Measurements from ENCODE around the gene USP7.

DNA sequence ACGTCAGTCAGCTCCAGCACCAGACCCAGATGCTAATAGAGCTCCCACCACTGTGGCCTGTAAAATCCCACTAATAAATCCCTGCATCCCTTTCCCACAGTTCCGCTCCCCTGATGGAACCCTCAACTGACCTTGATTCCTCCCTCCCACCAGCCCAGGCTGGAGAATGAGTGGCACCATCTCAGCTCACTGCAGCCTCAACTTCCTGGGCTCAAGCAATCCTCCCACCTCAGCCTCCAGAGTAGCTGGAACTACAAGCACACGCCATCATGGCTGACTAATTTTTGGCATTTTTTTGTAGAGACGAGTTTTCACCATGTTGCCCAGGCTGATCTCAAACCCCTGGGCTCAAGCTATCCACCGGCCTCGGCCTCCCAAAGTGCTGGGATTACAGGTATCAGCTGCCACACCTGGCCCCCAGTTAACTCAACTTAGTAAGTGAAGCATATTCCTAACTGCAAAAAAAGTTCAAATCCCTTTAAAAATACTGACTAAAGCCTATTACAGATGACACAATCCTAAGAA is 15.6 kb downstream of the USP7 start:
- no peak for TF ChIP-seq MAZ (IDR thresholded peaks at IDR 0.05; ENCODE audit: borderline replicate concordance, low read depth, low read length)
- TF ChIP-seq MYC (IDR thresholded peaks at IDR 0.05; ENCODE audit: borderline replicate concordance, low read length), result no peak
- TF ChIP-seq, protein P1, sequence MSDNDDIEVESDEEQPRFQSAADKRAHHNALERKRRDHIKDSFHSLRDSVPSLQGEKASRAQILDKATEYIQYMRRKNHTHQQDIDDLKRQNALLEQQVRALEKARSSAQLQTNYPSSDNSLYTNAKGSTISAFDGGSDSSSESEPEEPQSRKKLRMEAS (IDR thresholded peaks at IDR 0.05), result no peak
- TF ChIP-seq EP300 (IDR thresholded peaks at IDR 0.05), result no peak
- TF ChIP-seq BHLHE40 (IDR thresholded peaks at IDR 0.05; ENCODE audit: low read depth, low read length), result no peak
- no peak for TF ChIP-seq SREBF2 (IDR thresholded peaks at IDR 0.05)
- no peak for TF ChIP-seq HOXB5 (CRISPR knock-in tag; IDR thresholded peaks at IDR 0.05)
- TF ChIP-seq, protein P2, sequence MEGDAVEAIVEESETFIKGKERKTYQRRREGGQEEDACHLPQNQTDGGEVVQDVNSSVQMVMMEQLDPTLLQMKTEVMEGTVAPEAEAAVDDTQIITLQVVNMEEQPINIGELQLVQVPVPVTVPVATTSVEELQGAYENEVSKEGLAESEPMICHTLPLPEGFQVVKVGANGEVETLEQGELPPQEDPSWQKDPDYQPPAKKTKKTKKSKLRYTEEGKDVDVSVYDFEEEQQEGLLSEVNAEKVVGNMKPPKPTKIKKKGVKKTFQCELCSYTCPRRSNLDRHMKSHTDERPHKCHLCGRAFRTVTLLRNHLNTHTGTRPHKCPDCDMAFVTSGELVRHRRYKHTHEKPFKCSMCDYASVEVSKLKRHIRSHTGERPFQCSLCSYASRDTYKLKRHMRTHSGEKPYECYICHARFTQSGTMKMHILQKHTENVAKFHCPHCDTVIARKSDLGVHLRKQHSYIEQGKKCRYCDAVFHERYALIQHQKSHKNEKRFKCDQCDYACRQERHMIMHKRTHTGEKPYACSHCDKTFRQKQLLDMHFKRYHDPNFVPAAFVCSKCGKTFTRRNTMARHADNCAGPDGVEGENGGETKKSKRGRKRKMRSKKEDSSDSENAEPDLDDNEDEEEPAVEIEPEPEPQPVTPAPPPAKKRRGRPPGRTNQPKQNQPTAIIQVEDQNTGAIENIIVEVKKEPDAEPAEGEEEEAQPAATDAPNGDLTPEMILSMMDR (IDR thresholded peaks at IDR 0.05), result no peak
- TF ChIP-seq POLR2A (IDR thresholded peaks at IDR 0.05; ENCODE audit: low read length), result no peak
- no peak for TF ChIP-seq ZC3H11A (IDR thresholded peaks at IDR 0.05)
- TF ChIP-seq NFE2L2 (conservative IDR thresholded peaks at IDR 0.05; ENCODE audit: low read length), result no peak
- no peak for TF ChIP-seq EHF (CRISPR knock-in tag; IDR thresholded peaks at IDR 0.05)
- TF ChIP-seq, protein P3, sequence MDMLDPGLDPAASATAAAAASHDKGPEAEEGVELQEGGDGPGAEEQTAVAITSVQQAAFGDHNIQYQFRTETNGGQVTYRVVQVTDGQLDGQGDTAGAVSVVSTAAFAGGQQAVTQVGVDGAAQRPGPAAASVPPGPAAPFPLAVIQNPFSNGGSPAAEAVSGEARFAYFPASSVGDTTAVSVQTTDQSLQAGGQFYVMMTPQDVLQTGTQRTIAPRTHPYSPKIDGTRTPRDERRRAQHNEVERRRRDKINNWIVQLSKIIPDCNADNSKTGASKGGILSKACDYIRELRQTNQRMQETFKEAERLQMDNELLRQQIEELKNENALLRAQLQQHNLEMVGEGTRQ (IDR thresholded peaks at IDR 0.05), result no peak

Measured in A549 (cell line).